NAMALWA (cell line): ENCODE results near the gene CIB4.

Experiments
- DNase-seq: peaks from one replicate; pipeline ENCODE4 v3.0.0-alpha.2; 2015; ENCODE audit warnings: low spot score

Gene CIB4

GRCh38 chr2:26607698-26608097, 33.5 kb downstream of the CIB4 start:
- no peak for DNase-seq

- no peak for DNase-seq
Observed at GRCh38 chr2:26606847-26607190, 34.3 kb downstream of the CIB4 start.

- no peak for DNase-seq
Observed at GRCh38 chr2:26605999-26606846, 34.9 kb downstream of the CIB4 start.

GRCh38 chr2:26605195-26605998, 35.8 kb downstream of the CIB4 start:
- DNase-seq, result peak; percentile 67

GRCh38 chr2:26602575-26602974, 38.6 kb downstream of the CIB4 start:
- no peak for DNase-seq

GRCh38 chr2:26599387-26599786, 41.8 kb downstream of the CIB4 start:
- DNase-seq, result no peak

- DNase-seq, result no peak
Observed at GRCh38 chr2:26598996-26599373, 42.2 kb downstream of the CIB4 start.

GRCh38 chr2:26598336-26598995, 42.7 kb downstream of the CIB4 start:
- no peak for DNase-seq

- no peak for DNase-seq
Observed at GRCh38 chr2:26597197-26597596, 44.0 kb downstream of the CIB4 start.

GRCh38 chr2:26595146-26595545, 46.0 kb downstream of the CIB4 start:
- no peak for DNase-seq

GRCh38 chr2:26591619-26592505, 49.3 kb downstream of the CIB4 start:
- DNase-seq, result no peak

- no peak for DNase-seq
Observed at GRCh38 chr2:26590980-26591618, 50.1 kb downstream of the CIB4 start.

GRCh38 chr2:26590508-26590907, 50.7 kb downstream of the CIB4 start:
- DNase-seq, result no peak

GRCh38 chr2:26588576-26588975, 52.6 kb downstream of the CIB4 start:
- no peak for DNase-seq

- no peak for DNase-seq
Observed at GRCh38 chr2:26587994-26588393, 53.2 kb downstream of the CIB4 start.

GRCh38 chr2:26585966-26586365, 55.2 kb downstream of the CIB4 start:
- DNase-seq, result no peak

GRCh38 chr2:26585100-26585499, 56.1 kb downstream of the CIB4 start:
- DNase-seq, result no peak

GRCh38 chr2:26584656-26585055, 56.5 kb downstream of the CIB4 start:
- DNase-seq, result no peak

GRCh38 chr2:26584191-26584590, 57.0 kb downstream of the CIB4 start:
- DNase-seq, result no peak

GRCh38 chr2:26583381-26583911, 57.7 kb downstream of the CIB4 start:
- DNase-seq, result no peak

- DNase-seq, result no peak
Observed at GRCh38 chr2:26582890-26583289, 58.3 kb downstream of the CIB4 start.
